Measurements from ENCODE around the gene OR2AT4.

GRCh38 chr11:75100314-75100713 is 3.6 kb upstream of the OR2AT4 start:
- TF ChIP-seq CTCF (IDR thresholded peaks at IDR 0.05) (no peak), POLR2A (IDR thresholded peaks at IDR 0.05) (no peak)

Data from heart left ventricle (tissue), 13 donors.